HepG2 (cell line): ENCODE results near the gene ANGPTL2. TPM values are rescaled to one million over a fixed set of nuclear protein-coding genes. Genes with fewer than 3 reads are reported as not detected.

Experiments used
- ARNT2 ChIP-seq: sonication (generic); formaldehyde crosslinking; IDR thresholded peaks from 2 replicates; pipeline ENCODE4 v1.8.0; 2022; ENCODE audit warnings: mild to moderate bottlenecking, low read depth, missing genetic modification reagents, moderate library complexity
- FOSL1 ChIP-seq: sonication (generic); formaldehyde crosslinking; IDR thresholded peaks from 2 replicates; pipeline ENCODE4 v1.9.0; 2021; ENCODE audit warnings: missing genetic modification reagents, borderline replicate concordance
- HMGXB3 ChIP-seq: sonication (generic); formaldehyde crosslinking; IDR thresholded peaks from 2 replicates; pipeline ENCODE4 v1.4.0; 2020; ENCODE audit warnings: missing genetic modification reagents, borderline replicate concordance
- POLR2AphosphoS5 ChIP-seq: IDR thresholded peaks from 2 replicates; pipeline ENCODE4 v1.6.1; 2012; ENCODE audit warnings: low read depth, low read length
- SUZ12 ChIP-seq: fragments of 150-350 bp; IDR thresholded peaks from 2 replicates; pipeline ENCODE4 v1.6.1; 2014; ENCODE audit warnings: low read depth, low read length
- THAP7 ChIP-seq: sonication (generic); formaldehyde crosslinking; IDR thresholded peaks from 2 replicates; pipeline ENCODE4 v1.8.1; 2023; ENCODE audit warnings: mild to moderate bottlenecking, missing genetic modification reagents
- ZNF101 ChIP-seq: sonication (generic); formaldehyde crosslinking; IDR thresholded peaks from 2 replicates; pipeline ENCODE4 v1.4.0; 2020; ENCODE audit warnings: mild to moderate bottlenecking, low read depth, missing genetic modification reagents, borderline replicate concordance
- ZNF44 ChIP-seq: sonication (generic); formaldehyde crosslinking; IDR thresholded peaks from 2 replicates; pipeline ENCODE4 v1.5.1; 2020; ENCODE audit warnings: mild to moderate bottlenecking, missing genetic modification reagents
- ZNF543 ChIP-seq: sonication (generic); formaldehyde crosslinking; IDR thresholded peaks from 2 replicates; pipeline ENCODE4 v1.4.0; 2020; ENCODE audit warnings: mild to moderate bottlenecking, missing genetic modification reagents
- ZNF598 ChIP-seq: sonication (generic); formaldehyde crosslinking; IDR thresholded peaks from 2 replicates; pipeline ENCODE4 v1.5.1; 2020; ENCODE audit warnings: mild to moderate bottlenecking, missing genetic modification reagents, borderline replicate concordance
- polyA plus RNA-seq, 8 experiments: library from polyadenylated mRNA; depleted of rRNA in 3 of 8; stranded (reverse) in 7 of 8; unstranded in 1 of 8; fragments of >200 nt; fragmentation: Illumina TruSeq in 4 of 8; extraction: Trizol in 4 of 8; gene quantifications; 2 replicates each; pipeline versions ENCODE4 v1.2.1 to v1.2.3, GENCODE V29; 2011 to 2016; ENCODE audit warnings: low read depth in 4 of 8, missing spikeins in 1 of 8, mixed read lengths in 1 of 8; ENCODE audit not compliant: insufficient read depth in 1 of 8
- total RNA-seq, 5 experiments: library from RNA; depleted of rRNA; stranded (reverse); fragments of >200 nt; fragmentation: Illumina TruSeq; extraction: Trizol; gene quantifications; 2 replicates each; pipeline ENCODE4 v1.2.3, GENCODE V29; 2016; ENCODE audit warnings: low read depth in 1 of 5

ANGPTL2 gene
- total and polyA plus RNA-seq, 2 of the 13 experiments (the other 11 are each of a cell fraction or from before 2014, with no cell fraction given) = 0.91 to 21.0 TPM

- no peak for TF ChIP-seq HMGXB3 (CRISPR knock-in tag)
- no peak for TF ChIP-seq FOSL1 (CRISPR knock-in tag)
- no peak for TF ChIP-seq ZNF101 (CRISPR knock-in tag)
- no peak for TF ChIP-seq SUZ12
- TF ChIP-seq THAP7 (CRISPR knock-in tag) = no peak
- TF ChIP-seq ZNF543 (CRISPR knock-in tag) = no peak
- no peak for TF ChIP-seq ARNT2 (CRISPR knock-in tag)
- no peak for TF ChIP-seq ZNF44 (CRISPR knock-in tag)
- no peak for TF ChIP-seq POLR2AphosphoS5
- TF ChIP-seq ZNF598 (CRISPR knock-in tag) = no peak
Observed at GRCh38 chr9:127087411-127087810, 35.0 kb downstream of the ANGPTL2 start (continued).
